Loucy (cell line): Measurements from ENCODE around the gene NRF1.

Experiments
- H2AFZ ChIP-seq: fragments of 200-600 bp; sonication (generic); 2 replicates; pipeline ENCODE4 v1.6.0; 2016; ENCODE audit warnings: antibody characterized with exemption, mild to moderate bottlenecking, low read length, moderate library complexity
- H3F3A ChIP-seq: fragments of 200-600 bp; 2 replicates; pipeline ENCODE4 v1.6.0; 2016; ENCODE audit warnings: antibody characterized with exemption, low read depth, mild to moderate bottlenecking
- H3K27me3 ChIP-seq: fragments of 200-600 bp; sonication (generic); 2 replicates; pipeline ENCODE4 v1.6.1; 2014; ENCODE audit warnings: low read length, mild to moderate bottlenecking; ENCODE audit not compliant: insufficient read depth, poor library complexity, severe bottlenecking
- H3K36me3 ChIP-seq: fragments of 200-600 bp; sonication (generic); 2 replicates; pipeline ENCODE4 v1.6.1; 2016; ENCODE audit warnings: low read length; ENCODE audit not compliant: insufficient read depth
- H3K4me1 ChIP-seq: fragments of 200-600 bp; sonication (generic); 2 replicates; pipeline ENCODE4 v1.5.1; 2014; ENCODE audit warnings: low read length, mild to moderate bottlenecking; ENCODE audit not compliant: insufficient read depth, poor library complexity, severe bottlenecking
- H3K4me2 ChIP-seq: fragments of 200-600 bp; sonication (generic); 2 replicates; pipeline ENCODE4 v1.6.0; 2014; ENCODE audit warnings: antibody characterized with exemption, low read length, low read depth, mild to moderate bottlenecking; ENCODE audit not compliant: poor library complexity, severe bottlenecking
- H3K4me3 ChIP-seq: fragments of 200-600 bp; sonication (generic); 2 replicates; pipeline ENCODE4 v1.5.1; 2014; ENCODE audit warnings: low read length, mild to moderate bottlenecking, mixed read lengths; ENCODE audit not compliant: poor library complexity, severe bottlenecking
- H3K79me2 ChIP-seq: fragments of 200-600 bp; sonication (generic); 2 replicates; pipeline ENCODE4 v1.6.1; 2014; ENCODE audit warnings: low read length; ENCODE audit not compliant: insufficient read depth
- H3K9ac ChIP-seq: fragments of 200-600 bp; sonication (generic); 2 replicates; pipeline ENCODE4 v1.6.0; 2014; ENCODE audit warnings: mild to moderate bottlenecking, low read depth, low read length, moderate library complexity; ENCODE audit not compliant: poor library complexity, severe bottlenecking
- H3K9me2 ChIP-seq: fragments of 200-600 bp; sonication (generic); replicated peaks from 2 replicates; pipeline ENCODE4 v1.6.1; 2016; ENCODE audit warnings: low read depth, low read length, mixed read lengths
- H3K9me3 ChIP-seq: fragments of 200-600 bp; sonication (generic); 2 replicates; pipeline ENCODE4 v1.6.1; 2014; ENCODE audit warnings: mild to moderate bottlenecking, antibody characterized with exemption, low read length, low read depth; ENCODE audit not compliant: insufficient read depth
- H4K20me1 ChIP-seq: fragments of 200-600 bp; sonication (generic); 2 replicates; pipeline ENCODE4 v1.6.0; 2014; ENCODE audit warnings: antibody characterized with exemption, low read length, mild to moderate bottlenecking; ENCODE audit not compliant: insufficient read depth, poor library complexity, severe bottlenecking
- EZH2phosphoT487 ChIP-seq: fragments of 200-600 bp; IDR thresholded peaks from 2 replicates; pipeline ENCODE4 v1.6.1; 2018; ENCODE audit warnings: antibody characterized with exemption, mild to moderate bottlenecking, moderate library complexity, borderline replicate concordance
- TF ChIP-seq, protein P1 (sequence below): fragments of 200-600 bp; sonication (generic); conservative IDR thresholded peaks from 2 replicates; pipeline ENCODE4 v1.5.1; 2014; ENCODE audit warnings: mild to moderate bottlenecking, antibody characterized with exemption, low read length

Gene NRF1

DNA sequence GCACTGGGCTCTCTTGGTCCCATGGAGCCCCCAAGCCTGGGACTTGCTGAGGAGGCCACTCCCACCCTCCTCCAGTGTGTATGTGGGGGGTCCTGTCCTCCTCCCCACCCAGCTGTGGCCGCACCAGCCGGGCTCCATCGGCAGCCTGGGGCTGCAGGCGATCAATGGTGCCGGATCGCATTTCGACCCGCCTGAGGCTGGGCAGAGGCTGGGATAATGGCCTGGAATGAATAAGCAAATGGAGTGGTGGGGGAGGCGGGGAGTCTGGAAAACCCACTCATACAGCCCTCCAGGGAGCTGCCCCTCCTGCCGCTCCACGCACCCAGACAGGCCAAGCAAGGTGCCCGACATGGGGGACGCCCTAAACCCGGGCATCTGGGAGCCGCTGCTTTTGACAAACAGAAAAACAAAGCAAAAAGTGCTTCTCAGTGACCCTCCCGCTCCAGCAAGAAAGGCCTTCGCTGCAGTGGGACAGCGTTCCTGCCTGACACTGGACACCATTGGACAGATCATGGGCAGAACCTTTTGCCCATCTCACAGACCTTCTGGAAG lies 160.5 kb downstream of the NRF1 start:
- Histone ChIP-seq H3K9me2 (no peaks in the 10 kb centered on the region), H3K4me3 (no peak overlapping the region), H3K36me3 (no peaks in the 10 kb centered on the region), H3K27me3 (no peaks in the 10 kb centered on the region), H3K9me3 (no peaks in the 10 kb centered on the region), H3K4me1 (peaks cover 9% of the 10 kb centered on the region), H3K79me2 (no peaks in the 10 kb centered on the region), H3F3A (no peaks in the 10 kb centered on the region), H3K4me2 (no peak overlapping the region), H4K20me1 (no peaks in the 10 kb centered on the region), H2AFZ (no peak overlapping the region), H3K9ac (no peak overlapping the region)
- TF ChIP-seq, protein P1, sequence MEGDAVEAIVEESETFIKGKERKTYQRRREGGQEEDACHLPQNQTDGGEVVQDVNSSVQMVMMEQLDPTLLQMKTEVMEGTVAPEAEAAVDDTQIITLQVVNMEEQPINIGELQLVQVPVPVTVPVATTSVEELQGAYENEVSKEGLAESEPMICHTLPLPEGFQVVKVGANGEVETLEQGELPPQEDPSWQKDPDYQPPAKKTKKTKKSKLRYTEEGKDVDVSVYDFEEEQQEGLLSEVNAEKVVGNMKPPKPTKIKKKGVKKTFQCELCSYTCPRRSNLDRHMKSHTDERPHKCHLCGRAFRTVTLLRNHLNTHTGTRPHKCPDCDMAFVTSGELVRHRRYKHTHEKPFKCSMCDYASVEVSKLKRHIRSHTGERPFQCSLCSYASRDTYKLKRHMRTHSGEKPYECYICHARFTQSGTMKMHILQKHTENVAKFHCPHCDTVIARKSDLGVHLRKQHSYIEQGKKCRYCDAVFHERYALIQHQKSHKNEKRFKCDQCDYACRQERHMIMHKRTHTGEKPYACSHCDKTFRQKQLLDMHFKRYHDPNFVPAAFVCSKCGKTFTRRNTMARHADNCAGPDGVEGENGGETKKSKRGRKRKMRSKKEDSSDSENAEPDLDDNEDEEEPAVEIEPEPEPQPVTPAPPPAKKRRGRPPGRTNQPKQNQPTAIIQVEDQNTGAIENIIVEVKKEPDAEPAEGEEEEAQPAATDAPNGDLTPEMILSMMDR: no peak

DNA sequence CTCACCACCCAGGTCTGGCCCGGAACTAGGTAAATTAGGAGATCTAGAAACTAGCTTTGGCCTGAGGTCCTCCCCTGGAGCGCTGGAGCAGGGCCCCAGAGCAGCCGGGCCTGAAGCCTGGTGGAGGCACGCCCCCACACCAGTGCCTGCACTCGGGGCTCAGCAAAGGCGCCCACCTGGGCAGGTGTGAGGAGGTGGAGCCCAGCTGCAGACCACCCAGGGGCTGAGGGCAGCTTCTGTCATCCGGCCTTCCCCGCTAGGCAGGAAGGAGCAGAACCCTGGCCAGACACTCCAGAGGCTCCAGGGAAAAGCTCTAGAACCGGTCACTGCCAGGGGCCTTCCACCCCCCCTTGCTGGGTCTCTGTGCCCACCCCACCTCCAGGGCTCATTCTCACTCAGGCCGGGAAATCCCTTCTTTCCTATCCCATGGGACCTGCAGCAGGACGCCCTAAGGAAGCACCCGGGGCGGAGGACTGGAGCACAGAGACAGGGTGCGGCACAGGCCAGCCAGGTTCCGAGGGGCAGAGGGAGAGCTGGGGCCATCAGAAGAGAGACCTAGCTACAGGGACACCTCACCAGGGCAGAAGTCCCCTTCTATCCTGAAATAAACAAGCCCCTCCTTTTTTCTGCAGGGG lies 161.2 kb downstream of the NRF1 start:
- Histone ChIP-seq H3K9ac (no peak overlapping the region), H3K4me2 (no peak overlapping the region), H3K4me3 (no peak overlapping the region), H3K4me1 (peaks cover 2% of the 10 kb centered on the region), H3K27me3 (no peaks in the 10 kb centered on the region), H4K20me1 (no peaks in the 10 kb centered on the region), H3K9me3 (no peaks in the 10 kb centered on the region), H3F3A (no peaks in the 10 kb centered on the region), H3K36me3 (no peaks in the 10 kb centered on the region), H3K9me2 (no peaks in the 10 kb centered on the region), H2AFZ (no peak overlapping the region), H3K79me2 (no peaks in the 10 kb centered on the region)
- TF ChIP-seq, protein P1: no peak
- no peak for TF ChIP-seq EZH2phosphoT487

DNA sequence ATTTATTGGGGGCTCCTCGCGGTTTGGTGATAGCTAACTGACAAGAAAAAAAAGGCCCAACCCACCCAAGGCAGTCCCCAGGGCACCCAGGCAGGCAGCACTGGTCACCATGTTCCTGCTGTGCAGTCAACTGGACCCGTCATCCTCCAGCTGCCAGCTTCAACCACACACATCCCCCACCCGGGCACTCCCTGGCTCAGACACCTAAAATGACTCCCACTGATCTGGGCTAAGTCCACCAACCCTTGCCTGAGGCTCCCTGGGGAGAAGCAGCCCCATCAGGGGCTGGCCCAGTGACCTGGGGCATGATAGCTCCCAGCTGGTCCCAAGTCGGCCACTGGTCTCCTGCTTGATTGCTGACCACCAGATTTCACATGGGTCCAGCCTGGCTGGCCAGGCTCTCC lies 161.8 kb downstream of the NRF1 start:
- Histone ChIP-seq H3K4me3 (no peak overlapping the region), H3K4me1 (no peaks in the 10 kb centered on the region), H3K9me2 (no peaks in the 10 kb centered on the region), H3K9me3 (no peaks in the 10 kb centered on the region), H3K9ac (no peak overlapping the region), H4K20me1 (no peaks in the 10 kb centered on the region), H3F3A (no peaks in the 10 kb centered on the region), H3K4me2 (no peak overlapping the region), H3K36me3 (no peaks in the 10 kb centered on the region), H2AFZ (no peak overlapping the region), H3K79me2 (no peaks in the 10 kb centered on the region), H3K27me3 (no peaks in the 10 kb centered on the region)
- no peak for TF ChIP-seq EZH2phosphoT487
- TF ChIP-seq, protein P1: no peak
